NCI-H2227 treated with DMSO at 0.1 percent for 48 hours (cell line): Measurements from ENCODE around the gene ATXN1.
"Not testable (repeated sequence)": the region's sequence is repeated elsewhere in the genome, so short reads cannot be mapped to it uniquely, and the experiment has no call there.

Source experiments
- DNase-seq: peaks from one replicate; lab custom pipeline; 2025; lab: John Stamatoyannopoulos, UW

ATXN1 gene

GRCh38 chr6:16406966-16407365, 354.3 kb downstream of the ATXN1 start:
- no peak for DNase-seq

- not testable (repeated sequence) for DNase-seq
Observed at GRCh38 chr6:16406538-16406937, 354.7 kb downstream of the ATXN1 start.

- no peak for DNase-seq
Observed at GRCh38 chr6:16405375-16405774, 355.9 kb downstream of the ATXN1 start.

- no peak for DNase-seq
Observed at GRCh38 chr6:16404456-16404855, 356.8 kb downstream of the ATXN1 start.

GRCh38 chr6:16403831-16404230, 357.4 kb downstream of the ATXN1 start:
- no peak for DNase-seq

- no peak for DNase-seq
Observed at GRCh38 chr6:16402581-16402900, 358.7 kb downstream of the ATXN1 start.

- no peak for DNase-seq
Observed at GRCh38 chr6:16400248-16400760, 361.0 kb downstream of the ATXN1 start.

GRCh38 chr6:16399695-16400094, 361.6 kb downstream of the ATXN1 start:
- no peak for DNase-seq

- DNase-seq = no peak
Observed at GRCh38 chr6:16399158-16399557, 362.1 kb downstream of the ATXN1 start.

- no peak for DNase-seq
Observed at GRCh38 chr6:16398587-16398986, 362.7 kb downstream of the ATXN1 start.

- DNase-seq = no peak
Observed at GRCh38 chr6:16397623-16398022, 363.6 kb downstream of the ATXN1 start.

- no peak for DNase-seq
Observed at GRCh38 chr6:16396497-16397319, 364.6 kb downstream of the ATXN1 start.

GRCh38 chr6:16394632-16395031, 366.6 kb downstream of the ATXN1 start:
- DNase-seq = no peak

- DNase-seq = no peak
Observed at GRCh38 chr6:16393326-16393725, 367.9 kb downstream of the ATXN1 start.

GRCh38 chr6:16392010-16392409, 369.2 kb downstream of the ATXN1 start:
- no peak for DNase-seq

GRCh38 chr6:16391451-16391912, 369.8 kb downstream of the ATXN1 start:
- no peak for DNase-seq

GRCh38 chr6:16390909-16391450, 370.3 kb downstream of the ATXN1 start:
- not testable (repeated sequence) for DNase-seq

- DNase-seq = no peak
Observed at GRCh38 chr6:16389642-16390041, 371.6 kb downstream of the ATXN1 start.

GRCh38 chr6:16388488-16388887, 372.8 kb downstream of the ATXN1 start:
- DNase-seq = no peak

GRCh38 chr6:16386057-16386456, 375.2 kb downstream of the ATXN1 start:
- no peak for DNase-seq

- DNase-seq = no peak
Observed at GRCh38 chr6:16383607-16384206, 377.6 kb downstream of the ATXN1 start.

GRCh38 chr6:16381968-16382367, 379.3 kb downstream of the ATXN1 start:
- DNase-seq = not testable (repeated sequence)

- no peak for DNase-seq
Observed at GRCh38 chr6:16380220-16380809, 380.9 kb downstream of the ATXN1 start.
